ENCODE results near the gene LSM3.

The LSM3 gene

GRCh38 chr3:14243782-14244181 lies 65.2 kb downstream of the LSM3 start:
- no peak overlapping the region for H3K27ac ChIP-seq
- TF ChIP-seq ZFX (IDR thresholded peaks at IDR 0.05; ENCODE audit: borderline replicate concordance), result no peak
- no peak for TF ChIP-seq CTCF (IDR thresholded peaks at IDR 0.05)

- H3K27ac ChIP-seq, result no peak overlapping the region
- TF ChIP-seq CTCF (IDR thresholded peaks at IDR 0.05) (no peak), ZFX (IDR thresholded peaks at IDR 0.05; ENCODE audit: borderline replicate concordance) (no peak)
Measured at GRCh38 chr3:14244521-14245247, 66.1 kb downstream of the LSM3 start.

- no peak for TF ChIP-seq ZFX (IDR thresholded peaks at IDR 0.05; ENCODE audit: borderline replicate concordance)
- TF ChIP-seq CTCF (IDR thresholded peaks at IDR 0.05), result no peak
- no peak overlapping the region for H3K27ac ChIP-seq
Measured at GRCh38 chr3:14245248-14245639, 66.6 kb downstream of the LSM3 start.

- TF ChIP-seq ZFX (IDR thresholded peaks at IDR 0.05; ENCODE audit: borderline replicate concordance) (no peak), CTCF (IDR thresholded peaks at IDR 0.05) (no peak)
- no peak overlapping the region for H3K27ac ChIP-seq
Measured at GRCh38 chr3:14245822-14246221, 67.2 kb downstream of the LSM3 start.

GRCh38 chr3:14246414-14246813 lies 67.8 kb downstream of the LSM3 start:
- H3K27ac ChIP-seq, result no peak overlapping the region
- TF ChIP-seq ZFX (IDR thresholded peaks at IDR 0.05; ENCODE audit: borderline replicate concordance), result no peak
- no peak for TF ChIP-seq CTCF (IDR thresholded peaks at IDR 0.05)

- peak overlapping the region; percentile 32 for H3K27ac ChIP-seq
- TF ChIP-seq CTCF (IDR thresholded peaks at IDR 0.05) (no peak), ZFX (IDR thresholded peaks at IDR 0.05; ENCODE audit: borderline replicate concordance) (no peak)
Measured at GRCh38 chr3:14248477-14248848, 69.8 kb downstream of the LSM3 start.

- H3K27ac ChIP-seq, result peak overlapping the region; percentile 32
- TF ChIP-seq ZFX (IDR thresholded peaks at IDR 0.05; ENCODE audit: borderline replicate concordance) (no peak), CTCF (IDR thresholded peaks at IDR 0.05) (no peak)
Measured at GRCh38 chr3:14248849-14249523, 70.4 kb downstream of the LSM3 start.

Measured in 22Rv1 (cell line).